ENCODE data around the gene RIC1. TPM values are rescaled to one million over a fixed set of nuclear protein-coding genes. Genes with fewer than 3 reads are reported as not detected.

The RIC1 gene
- total RNA-seq, 1 experiment from 2014 or later: 25.5 TPM

DNA sequence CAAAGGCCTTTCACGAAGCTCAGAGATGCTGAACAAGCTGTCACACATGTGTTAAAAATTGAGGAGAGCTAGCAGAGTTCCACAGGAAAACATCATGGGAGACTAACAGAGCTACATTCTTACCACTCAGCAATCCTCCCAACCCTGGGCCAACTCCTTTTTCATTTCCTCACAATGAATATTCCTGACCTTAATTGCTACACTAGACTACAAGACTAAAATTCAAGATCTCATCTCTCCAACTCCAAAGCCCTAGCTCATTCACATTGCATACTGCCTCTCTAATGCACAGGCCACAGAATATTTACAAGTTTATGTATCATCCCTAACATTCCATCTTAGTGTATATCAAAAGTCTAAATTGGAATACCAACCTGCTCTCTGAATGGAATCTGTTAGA is 182.8 kb downstream of the RIC1 start:
- H3K9me3 ChIP-seq (ENCODE audit: control insufficient read depth in 1 of 2, insufficient read depth in 1 of 2, low read depth in 1 of 2, low read length in 2 of 2): no peaks in the 10 kb centered on the region
- no peak overlapping the region for H3K9ac ChIP-seq (ENCODE audit: low read length)
- ATAC-seq: no peak
- no peaks in the 10 kb centered on the region for H3K9me2 ChIP-seq (ENCODE audit: insufficient read depth)
- intact Hi-C loops (cut with micrococcal nuclease): no loop called here
- H3K27ac ChIP-seq (ENCODE audit: low read depth, low read length): no peak overlapping the region
- H3K4me3 ChIP-seq (replicated peaks in 1 of 2; ENCODE audit: low read depth in 1 of 2, low read length in 2 of 2): no peak overlapping the region
- ChIA-PET CTCF (interaction anchor here (1.0 kb wide), 1 partner anchor 21 kb away, joined by 3 read pairs; the partner anchor contains the start of gene ERMP1), POLR2A (no interaction called here), RAD21 (ENCODE audit: low non-redundant PET in 1 of 2, low total read pairs in 2 of 2, uncharacterized antibody in 2 of 2, unreplicated experiment in 2 of 2) (no interaction called here)
- BruUV-seq (replicated peaks): no TSS peak
- H4K20me1 ChIP-seq (ENCODE audit: insufficient read depth): no peaks in the 10 kb centered on the region
- H2AFZ ChIP-seq (ENCODE audit: low read depth, low read length, poor library complexity, severe bottlenecking): no peak overlapping the region
- TF ChIP-seq YY1 (IDR thresholded peaks at IDR 0.05; ENCODE audit: extremely low read depth, insufficient replicate concordance, low read depth, low read length): no peak
- TF ChIP-seq EZH2 (IDR thresholded peaks at IDR 0.05): no peak
- TF ChIP-seq ZFX (IDR thresholded peaks at IDR 0.05): no peak
- TF ChIP-seq TCF7L2 (IDR thresholded peaks at IDR 0.05; ENCODE audit: borderline replicate concordance, extremely low read depth, insufficient read depth, insufficient read length): no peak
- TF ChIP-seq SIN3A (IDR thresholded peaks at IDR 0.05; ENCODE audit: low read depth): no peak
- no peak for TF ChIP-seq CEBPB (IDR thresholded peaks at IDR 0.05; ENCODE audit: low read depth)
- TF ChIP-seq CBX3 (IDR thresholded peaks at IDR 0.05; ENCODE audit: low read depth): no peak
- no peak for TF ChIP-seq EGR1 (IDR thresholded peaks at IDR 0.05; ENCODE audit: low read depth)
- TF ChIP-seq, protein P1, sequence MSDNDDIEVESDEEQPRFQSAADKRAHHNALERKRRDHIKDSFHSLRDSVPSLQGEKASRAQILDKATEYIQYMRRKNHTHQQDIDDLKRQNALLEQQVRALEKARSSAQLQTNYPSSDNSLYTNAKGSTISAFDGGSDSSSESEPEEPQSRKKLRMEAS (IDR thresholded peaks at IDR 0.05): no peak
- TF ChIP-seq RAD21 (IDR thresholded peaks at IDR 0.05; ENCODE audit: low read depth): no peak
- TF ChIP-seq POLR2AphosphoS5 (IDR thresholded peaks at IDR 0.05; ENCODE audit: low read depth, low read length): no peak
- TF ChIP-seq, protein P2, sequence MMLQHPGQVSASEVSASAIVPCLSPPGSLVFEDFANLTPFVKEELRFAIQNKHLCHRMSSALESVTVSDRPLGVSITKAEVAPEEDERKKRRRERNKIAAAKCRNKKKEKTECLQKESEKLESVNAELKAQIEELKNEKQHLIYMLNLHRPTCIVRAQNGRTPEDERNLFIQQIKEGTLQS (IDR thresholded peaks at IDR 0.05): no peak
- TF ChIP-seq SP1 (IDR thresholded peaks at IDR 0.05; ENCODE audit: low read depth): no peak
- no peak for TF ChIP-seq FOSL1 (IDR thresholded peaks at IDR 0.05; ENCODE audit: low read depth)
- TF ChIP-seq, protein P3, sequence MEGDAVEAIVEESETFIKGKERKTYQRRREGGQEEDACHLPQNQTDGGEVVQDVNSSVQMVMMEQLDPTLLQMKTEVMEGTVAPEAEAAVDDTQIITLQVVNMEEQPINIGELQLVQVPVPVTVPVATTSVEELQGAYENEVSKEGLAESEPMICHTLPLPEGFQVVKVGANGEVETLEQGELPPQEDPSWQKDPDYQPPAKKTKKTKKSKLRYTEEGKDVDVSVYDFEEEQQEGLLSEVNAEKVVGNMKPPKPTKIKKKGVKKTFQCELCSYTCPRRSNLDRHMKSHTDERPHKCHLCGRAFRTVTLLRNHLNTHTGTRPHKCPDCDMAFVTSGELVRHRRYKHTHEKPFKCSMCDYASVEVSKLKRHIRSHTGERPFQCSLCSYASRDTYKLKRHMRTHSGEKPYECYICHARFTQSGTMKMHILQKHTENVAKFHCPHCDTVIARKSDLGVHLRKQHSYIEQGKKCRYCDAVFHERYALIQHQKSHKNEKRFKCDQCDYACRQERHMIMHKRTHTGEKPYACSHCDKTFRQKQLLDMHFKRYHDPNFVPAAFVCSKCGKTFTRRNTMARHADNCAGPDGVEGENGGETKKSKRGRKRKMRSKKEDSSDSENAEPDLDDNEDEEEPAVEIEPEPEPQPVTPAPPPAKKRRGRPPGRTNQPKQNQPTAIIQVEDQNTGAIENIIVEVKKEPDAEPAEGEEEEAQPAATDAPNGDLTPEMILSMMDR (IDR thresholded peaks at IDR 0.05 in 2 of 3, conservative IDR thresholded peaks at IDR 0.05 in 1 of 3; ENCODE audit: borderline replicate concordance in 1 of 3, insufficient read depth in 1 of 3, low read depth in 2 of 3, low read length in 2 of 3): no peak
- TF ChIP-seq, protein P4, sequence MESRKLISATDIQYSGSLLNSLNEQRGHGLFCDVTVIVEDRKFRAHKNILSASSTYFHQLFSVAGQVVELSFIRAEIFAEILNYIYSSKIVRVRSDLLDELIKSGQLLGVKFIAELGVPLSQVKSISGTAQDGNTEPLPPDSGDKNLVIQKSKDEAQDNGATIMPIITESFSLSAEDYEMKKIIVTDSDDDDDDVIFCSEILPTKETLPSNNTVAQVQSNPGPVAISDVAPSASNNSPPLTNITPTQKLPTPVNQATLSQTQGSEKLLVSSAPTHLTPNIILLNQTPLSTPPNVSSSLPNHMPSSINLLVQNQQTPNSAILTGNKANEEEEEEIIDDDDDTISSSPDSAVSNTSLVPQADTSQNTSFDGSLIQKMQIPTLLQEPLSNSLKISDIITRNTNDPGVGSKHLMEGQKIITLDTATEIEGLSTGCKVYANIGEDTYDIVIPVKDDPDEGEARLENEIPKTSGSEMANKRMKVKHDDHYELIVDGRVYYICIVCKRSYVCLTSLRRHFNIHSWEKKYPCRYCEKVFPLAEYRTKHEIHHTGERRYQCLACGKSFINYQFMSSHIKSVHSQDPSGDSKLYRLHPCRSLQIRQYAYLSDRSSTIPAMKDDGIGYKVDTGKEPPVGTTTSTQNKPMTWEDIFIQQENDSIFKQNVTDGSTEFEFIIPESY (IDR thresholded peaks at IDR 0.05; ENCODE audit: extremely low read depth, insufficient replicate concordance, low read length): no peak
- TF ChIP-seq SRF (IDR thresholded peaks at IDR 0.05; ENCODE audit: low read depth): no peak
- TF ChIP-seq JUND (IDR thresholded peaks at IDR 0.05): no peak
- TF ChIP-seq POLR2A (IDR thresholded peaks at IDR 0.05; ENCODE audit: borderline replicate concordance, extremely low read depth, insufficient read depth, insufficient read length): no peak
- H3K4me1 ChIP-seq (ENCODE audit: control insufficient read depth in 1 of 2, insufficient read depth in 2 of 2, low read length in 2 of 2): peaks cover 0 to 4% of the 10 kb centered on the region in 2 experiments; a peak in 1 of 4 replicates
- peaks cover 17% of the 10 kb centered on the region; the same call in 1 of the 2 replicates for H3K79me2 ChIP-seq (ENCODE audit: insufficient read depth, low read length)
- H3K27me3 ChIP-seq (ENCODE audit: insufficient read depth, low read length): no peaks in the 10 kb centered on the region
- no peak overlapping the region for H3K4me2 ChIP-seq (ENCODE audit: low read length)
- no peak for DNase-seq (ENCODE audit: low read depth, low spot score)
- peaks cover 8 to 25% of the 10 kb centered on the region in 2 experiments for H3K36me3 ChIP-seq (ENCODE audit: control insufficient read depth in 1 of 2, insufficient read depth in 2 of 2, low read length in 2 of 2)

Data from HCT116 (cell line).